Measurements from ENCODE around the gene BABAM2.

GRCh38 chr2:28101892-28102291 lies 211.4 kb downstream of the BABAM2 start:
- TF ChIP-seq CTCF (IDR thresholded peaks at IDR 0.05) = no peak
- TF ChIP-seq POLR2A (IDR thresholded peaks at IDR 0.05) = no peak

Data from heart left ventricle (tissue), 13 donors.